Measurements from ENCODE around the gene ENTREP1.
"Not testable (repeated sequence)": the region's sequence is repeated elsewhere in the genome, so short reads cannot be mapped to it uniquely, and the experiment has no call there.

Gene ENTREP1

GRCh38 chr9:69376651-69377050 lies 51.6 kb downstream of the ENTREP1 start:
- no peak for DNase-seq

GRCh38 chr9:69377291-69377690 lies 52.3 kb downstream of the ENTREP1 start:
- DNase-seq = no peak

DNA sequence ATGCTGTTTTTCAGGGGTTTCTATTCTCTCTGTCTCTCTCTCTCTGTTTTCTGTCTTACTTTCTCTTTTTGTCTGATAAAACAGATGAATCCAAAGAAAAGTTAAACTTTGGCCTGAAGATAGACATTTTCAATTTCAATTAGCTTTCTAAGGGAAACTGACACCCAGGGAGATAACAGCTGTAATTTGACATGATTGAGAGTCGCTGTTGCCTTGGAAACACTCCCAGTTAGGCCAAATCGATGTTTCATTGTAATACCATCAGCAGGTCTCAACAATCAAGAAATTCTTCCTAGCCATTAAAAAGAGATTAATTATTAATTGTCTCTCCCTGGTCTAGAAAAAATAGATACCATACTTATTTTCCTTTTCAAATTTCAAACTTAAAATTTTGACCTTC lies 53.0 kb downstream of the ENTREP1 start:
- DNase-seq = no peak

GRCh38 chr9:69379270-69379982 lies 54.4 kb downstream of the ENTREP1 start:
- DNase-seq = no peak

DNA sequence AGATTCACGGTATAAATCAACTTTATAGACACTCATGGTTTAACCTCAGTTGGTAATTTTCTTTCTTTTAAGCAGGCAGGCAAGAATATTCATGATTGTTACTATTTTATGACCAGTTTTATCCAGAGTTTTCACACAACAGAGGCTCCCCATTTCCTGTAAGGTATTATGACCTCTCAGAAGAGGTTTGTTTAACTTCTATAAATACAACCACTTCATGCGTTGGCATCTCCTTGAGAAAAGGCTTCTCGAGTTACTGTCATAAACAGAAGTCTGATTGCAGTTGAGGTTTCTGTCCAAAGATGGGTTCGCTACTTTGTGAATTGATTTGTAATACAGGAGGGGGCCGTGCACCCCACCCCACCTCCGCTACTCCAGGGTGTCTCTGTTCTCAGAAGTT lies 55.3 kb downstream of the ENTREP1 start:
- DNase-seq = no peak

DNA sequence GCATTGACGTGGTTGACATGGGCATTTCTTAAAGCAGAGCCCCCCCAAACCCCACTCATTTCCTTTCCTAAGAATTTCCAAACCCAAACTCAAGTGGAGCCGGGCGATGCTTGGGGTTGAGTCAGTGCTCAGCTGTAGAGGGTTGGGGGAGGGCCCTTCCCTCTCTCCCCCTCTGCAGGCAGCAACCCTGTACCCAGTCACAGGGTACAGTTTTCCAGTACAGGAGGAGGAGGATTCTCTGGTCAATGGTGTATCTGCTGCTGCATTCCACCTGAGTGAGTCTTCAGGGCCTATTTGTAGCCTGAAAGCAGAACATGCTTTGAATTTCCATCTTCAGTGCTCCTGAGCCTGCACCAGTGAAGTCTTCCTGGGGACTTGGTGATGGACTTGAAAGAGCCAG lies 55.8 kb downstream of the ENTREP1 start:
- DNase-seq = no peak

- DNase-seq = no peak
Measured at GRCh38 chr9:69382135-69382534, 57.1 kb downstream of the ENTREP1 start.

DNA sequence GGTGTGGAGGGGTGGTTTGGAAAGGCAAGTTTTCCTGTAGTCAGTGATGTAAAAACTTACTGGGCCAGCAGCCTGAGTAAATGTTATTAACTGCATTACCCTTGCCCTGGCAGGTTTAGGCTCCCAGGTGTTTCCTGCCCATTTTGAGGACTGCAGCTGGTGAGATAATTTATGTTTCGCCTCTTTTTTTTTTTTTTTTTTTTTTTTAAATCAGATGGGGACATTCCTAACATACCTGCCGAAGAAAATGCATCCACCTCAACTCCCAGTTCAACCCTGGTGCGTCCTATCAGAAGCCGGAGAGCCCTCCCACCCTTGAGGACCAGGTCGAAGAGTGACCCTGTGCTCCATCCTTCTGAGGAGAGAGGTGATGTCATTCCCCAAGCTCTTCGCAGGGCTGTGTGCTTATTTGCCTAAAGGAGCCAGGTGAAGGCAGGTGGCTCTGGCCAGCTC lies 60.6 kb downstream of the ENTREP1 start:
- no peak for DNase-seq

DNA sequence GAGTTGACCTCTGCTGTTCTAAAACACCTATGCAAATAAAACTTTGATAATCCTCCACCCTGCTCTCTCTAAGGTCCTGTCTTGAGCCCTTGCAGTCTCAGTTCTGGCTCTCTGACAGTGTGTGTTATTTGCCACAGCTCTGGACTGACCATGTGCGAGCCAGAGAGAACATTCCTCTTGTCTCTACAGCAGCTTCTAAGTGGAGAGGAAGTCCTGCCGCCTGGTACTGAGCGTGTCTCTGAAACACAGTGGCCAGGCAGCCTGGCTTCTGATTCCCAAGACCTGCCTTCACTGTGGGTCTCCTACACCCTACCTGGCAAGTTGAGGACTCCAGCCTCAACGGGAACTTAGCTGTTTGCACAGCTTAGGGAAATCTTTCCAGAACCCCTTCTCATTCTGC lies 61.6 kb downstream of the ENTREP1 start:
- no peak for DNase-seq

DNA sequence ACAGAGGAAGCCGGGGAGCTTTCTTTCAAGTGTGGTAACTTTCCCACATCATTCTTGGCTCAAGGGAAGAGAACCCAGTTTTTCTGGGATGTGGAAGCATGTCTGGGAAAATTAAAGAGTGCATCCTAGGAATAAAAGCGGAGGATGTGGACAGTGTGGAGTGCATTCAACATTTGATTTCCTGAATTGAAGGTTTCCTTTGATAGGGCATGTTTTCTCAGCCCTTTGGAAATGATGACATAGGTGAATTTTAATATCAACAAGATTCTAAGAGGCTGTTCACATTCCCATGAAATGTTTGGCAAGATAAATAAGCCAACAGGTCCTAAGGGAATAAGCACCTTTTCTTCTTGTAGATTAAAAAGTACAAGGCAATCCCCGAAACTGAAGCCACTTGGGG lies 63.6 kb downstream of the ENTREP1 start:
- no peak for DNase-seq

DNA sequence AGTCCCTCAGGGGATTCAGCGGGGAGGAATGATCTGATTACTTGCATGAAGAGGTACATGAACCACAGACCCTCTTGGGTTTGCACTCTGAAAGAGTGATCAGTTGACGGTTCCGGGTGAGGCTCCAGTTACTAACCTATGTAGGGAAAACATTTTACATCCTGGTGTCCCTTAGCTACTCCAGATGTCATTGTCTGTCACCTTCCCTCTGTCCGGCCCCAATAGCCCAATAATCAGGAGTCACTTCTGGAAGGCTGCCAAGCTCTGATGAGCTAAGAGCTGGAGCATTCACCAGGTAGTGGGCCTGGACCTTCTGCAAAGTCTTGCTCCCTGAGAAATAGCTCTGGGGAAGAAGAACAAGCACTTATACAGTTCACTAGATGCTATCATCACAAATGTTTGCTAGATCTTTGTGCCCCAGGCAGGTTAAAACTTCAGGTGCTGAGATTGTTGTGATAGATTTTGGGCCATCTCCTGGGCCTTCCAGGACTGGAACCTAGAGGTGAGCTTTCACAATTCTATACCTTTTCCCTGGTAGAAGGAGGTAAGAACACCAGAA lies 64.5 kb downstream of the ENTREP1 start:
- DNase-seq = no peak

GRCh38 chr9:69391487-69391886 lies 66.5 kb downstream of the ENTREP1 start:
- DNase-seq = no peak

- DNase-seq = no peak
Measured at GRCh38 chr9:69391946-69392345, 66.9 kb downstream of the ENTREP1 start.

DNA sequence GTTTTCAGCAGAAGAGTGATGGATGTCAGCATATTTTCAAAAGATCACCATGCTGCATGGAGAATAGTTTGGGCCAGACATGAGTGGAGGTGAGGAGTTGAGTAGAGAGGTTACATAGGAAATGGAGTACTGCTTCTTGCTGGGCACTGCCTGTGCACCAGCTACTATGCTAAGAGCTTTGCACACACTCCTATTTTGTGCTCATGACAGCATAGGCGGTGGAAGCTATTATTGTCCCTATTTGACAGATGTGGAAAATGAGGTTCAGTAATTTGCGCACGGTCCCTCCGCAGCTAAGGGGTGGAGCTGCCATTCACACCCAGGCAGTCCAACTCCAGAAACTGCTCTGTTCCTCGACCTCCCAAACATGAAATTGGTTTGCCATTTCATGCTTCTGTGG lies 67.8 kb downstream of the ENTREP1 start:
- DNase-seq = no peak

DNA sequence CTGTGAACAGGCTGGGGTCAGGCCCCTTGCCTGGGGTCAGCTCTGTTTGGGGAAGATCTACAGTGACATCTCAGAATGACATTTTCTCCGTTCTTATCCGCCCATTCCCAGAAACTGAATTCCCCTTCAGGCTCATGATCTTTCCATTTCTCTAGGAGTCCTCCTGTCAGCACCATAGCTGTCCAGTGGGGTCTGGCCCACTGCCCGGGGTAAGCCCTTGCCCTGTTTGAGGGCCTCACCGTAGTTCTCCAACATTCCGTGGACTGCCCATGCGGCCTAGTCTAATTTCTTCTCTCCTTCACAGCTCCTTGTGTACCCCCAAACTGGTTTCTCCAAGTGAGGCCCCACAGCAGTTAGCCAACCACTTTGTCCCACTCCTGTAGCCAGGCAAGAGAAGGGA lies 68.4 kb downstream of the ENTREP1 start:
- DNase-seq = no peak

- no peak for DNase-seq
Measured at GRCh38 chr9:69395718-69396117, 70.7 kb downstream of the ENTREP1 start.

DNA sequence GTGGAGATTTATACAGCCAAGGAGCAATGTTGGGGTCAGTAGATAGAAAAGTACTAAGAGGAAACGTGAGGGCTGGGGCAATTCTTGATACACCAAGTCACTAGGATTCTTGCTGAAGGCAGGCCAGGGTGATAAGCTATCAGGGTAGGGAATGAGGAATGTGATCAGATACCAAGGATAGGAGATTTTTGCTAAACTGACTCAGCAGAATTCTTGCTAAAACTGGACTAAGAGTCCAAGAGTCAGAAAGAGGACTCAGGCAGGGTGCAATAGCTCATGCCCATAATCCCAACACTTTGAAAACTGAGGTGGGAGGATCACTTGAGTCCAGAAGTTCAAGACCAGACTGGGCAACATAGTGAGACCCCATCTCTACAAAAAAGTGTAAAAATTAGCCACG lies 71.7 kb downstream of the ENTREP1 start:
- DNase-seq = no peak

GRCh38 chr9:69397384-69398214 lies 72.6 kb downstream of the ENTREP1 start:
- DNase-seq = no peak

GRCh38 chr9:69400470-69400869 lies 75.5 kb downstream of the ENTREP1 start:
- DNase-seq = no peak

DNA sequence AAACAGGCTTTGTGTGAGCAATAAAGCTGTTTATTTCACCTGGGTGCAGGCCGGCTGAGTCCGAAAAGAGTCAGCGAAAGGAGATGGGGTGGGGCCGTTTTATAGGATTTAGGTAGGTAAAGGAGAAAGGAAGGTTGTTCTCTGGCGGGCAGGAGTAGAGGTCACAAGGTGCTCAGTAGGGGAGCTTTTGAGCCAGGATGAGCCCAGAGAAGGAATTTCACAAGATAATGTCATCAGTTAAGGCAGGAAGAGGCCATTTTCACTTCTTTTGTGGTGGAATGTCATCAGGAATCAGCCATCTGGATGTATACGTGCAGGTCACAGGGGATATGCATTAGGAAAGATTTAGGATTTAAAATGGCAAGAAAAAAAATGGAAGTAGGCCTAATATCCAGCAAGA lies 84.9 kb downstream of the ENTREP1 start:
- not testable (repeated sequence) for DNase-seq

DNA sequence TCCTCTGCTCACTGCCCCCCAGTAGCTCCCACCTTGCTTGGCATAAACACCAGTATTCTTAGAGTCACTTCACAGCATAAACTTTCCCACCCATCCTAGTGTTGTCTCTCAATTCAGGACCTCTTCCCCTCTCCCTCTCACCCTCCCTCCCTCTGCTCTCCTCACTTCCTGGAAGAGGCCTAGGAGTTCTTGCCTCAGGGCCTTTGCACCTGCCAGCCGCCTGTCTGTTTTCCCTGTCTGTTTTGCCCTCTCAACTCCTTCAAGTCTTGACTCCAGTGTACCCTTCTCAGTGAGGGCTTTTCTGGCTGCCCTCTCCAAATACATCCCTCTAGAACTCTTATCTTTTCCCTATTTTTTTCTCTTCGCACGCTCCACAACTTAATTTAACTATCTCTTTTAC lies 86.2 kb downstream of the ENTREP1 start:
- DNase-seq = no peak

DNA sequence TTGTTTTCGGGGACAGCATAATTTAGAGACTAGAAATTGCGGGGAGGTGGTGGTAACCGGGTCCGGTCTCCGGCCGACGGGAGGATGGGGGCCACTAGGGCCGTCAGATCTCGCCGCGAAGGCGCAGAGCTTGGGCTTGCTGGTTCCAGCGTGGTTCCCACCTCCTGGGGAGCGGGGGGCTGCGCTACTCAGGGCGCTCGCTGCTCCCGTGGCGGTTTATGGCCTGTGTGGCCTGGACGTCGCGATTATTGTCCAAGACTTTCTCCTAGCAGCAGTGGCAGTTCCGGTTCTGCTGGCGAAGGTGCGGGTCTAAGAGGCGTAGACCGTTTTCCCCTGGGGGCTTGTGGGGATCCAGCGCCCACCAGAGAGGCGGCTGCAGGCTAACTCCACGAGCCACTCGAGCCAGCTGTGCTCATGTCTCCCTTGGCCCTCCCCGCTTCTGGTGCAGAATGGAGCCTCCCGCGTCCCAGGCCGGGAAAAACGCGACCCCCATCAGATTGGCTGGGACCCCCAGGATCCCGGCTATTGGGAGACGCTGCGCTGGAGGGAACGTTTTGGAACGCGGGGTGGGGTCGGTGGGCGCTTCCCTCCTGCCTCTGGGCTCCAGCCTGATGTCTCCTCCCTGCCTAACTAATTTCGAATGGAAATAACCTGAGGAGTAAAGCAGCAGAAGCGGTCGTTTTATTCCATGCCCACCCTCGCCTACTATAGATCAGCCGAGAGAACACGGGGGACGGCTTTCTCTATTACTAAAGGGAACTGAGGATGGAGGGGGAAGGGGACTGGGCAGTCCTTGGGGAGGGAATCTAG lies 87.1 kb downstream of the ENTREP1 start:
- DNase-seq = no peak

DNA sequence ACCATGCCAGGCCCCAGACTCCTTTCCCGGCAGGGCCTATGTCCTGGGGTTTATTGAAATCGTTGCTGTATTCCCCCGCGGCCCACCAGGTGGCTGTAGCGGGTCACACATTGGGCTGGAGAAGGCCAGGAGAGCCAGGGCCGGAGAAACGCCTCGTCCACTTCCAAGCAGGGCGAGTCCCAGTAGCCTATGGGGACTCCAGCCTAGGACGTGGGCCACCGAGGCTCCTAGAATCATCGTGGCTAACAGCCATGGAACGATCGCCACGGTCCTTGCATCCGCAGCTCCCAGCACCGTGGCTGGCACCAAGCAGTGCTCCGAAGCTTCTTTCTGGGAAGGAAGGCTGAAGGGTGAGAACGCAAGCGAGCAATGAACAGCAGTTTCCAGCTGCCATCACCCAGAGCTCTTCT lies 87.7 kb downstream of the ENTREP1 start:
- DNase-seq = no peak

All from CD4-positive, alpha-beta T cell treated with Interleukin-10 for 1 hour (primary cell).